Subcutaneous abdominal adipose tissue (tissue), 5 donors: ENCODE measurements around the gene CTSE.

ENCODE experiments used
- H3K27ac ChIP-seq: one replicate; pipeline ENCODE4 v1.7.0; 2013; ENCODE audit warnings: low read depth, mild to moderate bottlenecking, inconsistent platforms, low read length, moderate library complexity
- H3K27me3 ChIP-seq, 5 donors: one replicate each; pipeline ENCODE4 v1.7.0; 2013; ENCODE audit warnings: low read length in 5 of 5, inconsistent platforms in 1 of 5; ENCODE audit not compliant: control insufficient read depth in 5 of 5, insufficient read depth in 4 of 5
- H3K36me3 ChIP-seq, 5 donors: one replicate each; pipeline ENCODE4 v1.7.0; 2013; ENCODE audit warnings: low read length in 5 of 5; ENCODE audit not compliant: control insufficient read depth in 5 of 5, insufficient read depth in 5 of 5
- H3K4me1 ChIP-seq, 5 donors: one replicate each; pipeline ENCODE4 v1.7.0; 2013; ENCODE audit warnings: low read length in 5 of 5, mild to moderate bottlenecking in 3 of 5, moderate library complexity in 1 of 5; ENCODE audit not compliant: control insufficient read depth in 5 of 5, insufficient read depth in 5 of 5
- H3K4me3 ChIP-seq, 5 donors: one replicate each; pipeline ENCODE4 v1.7.0; 2013; ENCODE audit warnings: low read length in 5 of 5, low read depth in 1 of 5
- H3K9ac ChIP-seq, 5 donors: one replicate each; pipeline ENCODE4 v1.7.0; 2013; ENCODE audit warnings: low read length in 5 of 5, mild to moderate bottlenecking in 4 of 5, moderate library complexity in 3 of 5
- H3K9me3 ChIP-seq, 5 donors: one replicate each; pipeline ENCODE4 v1.7.0; 2013; ENCODE audit warnings: low read length in 5 of 5; ENCODE audit not compliant: control insufficient read depth in 5 of 5
- donor health status: healthy.
- donor health status: healthy.
- donor health status: healthy.
- donor health status: healthy.
- donor health status: healthy.

The CTSE gene

GRCh38 chr1:205965036-205965884 is 58.4 kb downstream of the CTSE start:
- Histone ChIP-seq H3K27me3 (peaks cover 0 to 7% (median 5%) of the 10 kb centered on the region in 5 donors), H3K4me3 (no peak overlapping the region), H3K9ac (no peak overlapping the region), H3K36me3 (no peaks in the 10 kb centered on the region), H3K27ac (no peak overlapping the region), H3K9me3 (no peaks in the 10 kb centered on the region), H3K4me1 (peaks cover 0 to 22% (median 8%) of the 10 kb centered on the region in 5 donors)

- Histone ChIP-seq H3K4me1 (peaks cover 0 to 22% (median 8%) of the 10 kb centered on the region in 5 donors), H3K27ac (no peak overlapping the region), H3K27me3 (peaks cover 0 to 11% (median 7%) of the 10 kb centered on the region in 5 donors), H3K36me3 (no peaks in the 10 kb centered on the region), H3K9me3 (no peaks in the 10 kb centered on the region), H3K9ac (no peak overlapping the region), H3K4me3 (no peak overlapping the region)
These were observed 60.1 kb downstream of the CTSE start for GRCh38 chr1:205963352-205964155.

- H3K27ac ChIP-seq = no peak overlapping the region
- no peak overlapping the region for H3K9ac ChIP-seq
These were observed 60.9 kb downstream of the CTSE start for GRCh38 chr1:205962821-205963221.

GRCh38 chr1:205961991-205962820 is 61.5 kb downstream of the CTSE start:
- peaks cover 0 to 12% (median 7%) of the 10 kb centered on the region in 5 donors for H3K27me3 ChIP-seq
- no peak overlapping the region for H3K27ac ChIP-seq
- no peaks in the 10 kb centered on the region for H3K9me3 ChIP-seq
- no peaks in the 10 kb centered on the region for H3K36me3 ChIP-seq
- peak overlapping the region in 1 of 5 donors; percentile 21 for H3K9ac ChIP-seq
- H3K4me1 ChIP-seq = peaks cover 0 to 22% (median 8%) of the 10 kb centered on the region in 5 donors
- no peak overlapping the region for H3K4me3 ChIP-seq

More at GRCh38 chr1:205962821-205963221, 60.9 kb downstream of the CTSE start:
- H3K4me1 ChIP-seq = peaks cover 0 to 22% (median 8%) of the 10 kb centered on the region in 5 donors
- H3K4me3 ChIP-seq = no peak overlapping the region
- peaks cover 0 to 11% (median 7%) of the 10 kb centered on the region in 5 donors for H3K27me3 ChIP-seq
- no peaks in the 10 kb centered on the region for H3K9me3 ChIP-seq
- no peaks in the 10 kb centered on the region for H3K36me3 ChIP-seq

- H3K4me3 ChIP-seq = no peak overlapping the region
- H3K9me3 ChIP-seq = no peaks in the 10 kb centered on the region
- no peak overlapping the region for H3K9ac ChIP-seq
- H3K27me3 ChIP-seq = peaks cover 0 to 15% (median 7%) of the 10 kb centered on the region in 5 donors
- peaks cover 0 to 22% (median 8%) of the 10 kb centered on the region in 5 donors for H3K4me1 ChIP-seq
- H3K36me3 ChIP-seq = no peaks in the 10 kb centered on the region
- no peak overlapping the region for H3K27ac ChIP-seq
These were observed 62.3 kb downstream of the CTSE start for GRCh38 chr1:205961405-205961804.

- no peaks in the 10 kb centered on the region for H3K9me3 ChIP-seq
- peaks cover 0 to 15% (median 7%) of the 10 kb centered on the region in 5 donors for H3K27me3 ChIP-seq
- no peak overlapping the region for H3K27ac ChIP-seq
These were observed 63.9 kb downstream of the CTSE start for GRCh38 chr1:205959789-205960188.

More at GRCh38 chr1:205959789-205960188, 63.9 kb downstream of the CTSE start:
- Histone ChIP-seq H3K36me3 (no peaks in the 10 kb centered on the region), H3K9ac (no peak overlapping the region), H3K4me1 (peaks cover 0 to 22% (median 8%) of the 10 kb centered on the region in 5 donors), H3K4me3 (no peak overlapping the region)
